K562 (cell line): ENCODE data around the gene CNKSR1. TPM values are rescaled to one million over a fixed set of nuclear protein-coding genes. Genes with fewer than 3 reads are reported as not detected.

ENCODE experiments used
- ATAC-seq: fragments of 200-7000 bp; cut with Tn5 transposase; 3 replicates; pipeline ENCODE4 v1.9.1; 2020; ENCODE audit warnings: moderate library complexity
- BruUV-seq: library from RNA; stranded (reverse); fragments of 400-500 nt; replicated peaks from 2 replicates; lab custom pipeline; 2021; lab: Mats Ljungman, UMichigan
- CTCF ChIA-PET: fragments of 300-600 bp; formaldehyde crosslinking; extraction: SDS; loops from one replicate; lab custom pipeline; 2021; ENCODE audit warnings: low intra/inter-chr PET ratio; lab: Yijun Ruan, JAX
- POLR2A ChIA-PET: fragments of 300-600, 350-650 bp; sonication (Branson Sonifier 250); formaldehyde crosslinking; extraction: SDS; loops from one replicate; lab custom pipeline; 2021; ENCODE audit warnings: antibody characterized with exemption, inconsistent platforms; lab: Yijun Ruan, JAX
- DNase-seq, 4 experiments: peaks; one replicate each; pipeline versions ENCODE4 v3.0.0 to v3.0.0-alpha.2; 2011 to 2018; ENCODE audit warnings: low spot score in 3 of 4, mixed read lengths in 3 of 4; ENCODE audit errors: extremely low read depth in 1 of 4
- FAIRE-seq: peaks from 2 replicates; lab custom pipeline; 2011; peaks lifted over from hg19 to GRCh38; lab: Jason Lieb, UNC
- H2AFZ ChIP-seq: 2 replicates; pipeline ENCODE4 v1.6.0; 2011; ENCODE audit warnings: low read depth, low read length, control low read depth, inconsistent platforms
- H3K27ac ChIP-seq: fragments of 200-600 bp; 3 replicates; pipeline ENCODE4 v1.8.0; 2011; ENCODE audit warnings: low read depth, mild to moderate bottlenecking, control low read depth, inconsistent platforms, low read length, moderate library complexity, mixed read lengths; ENCODE audit errors: extremely low read depth
- H3K27me3 ChIP-seq, 2 experiments: fragments of 300-600 bp in 1 of 2; 2 replicates in 1 of 2; 3 replicates in 1 of 2; pipeline versions ENCODE4 v1.6.0 to v1.8.0; 2011; ENCODE audit warnings: inconsistent platforms in 2 of 2, low read length in 2 of 2, mild to moderate bottlenecking in 1 of 2, mixed read lengths in 1 of 2, moderate library complexity in 1 of 2; ENCODE audit not compliant: control insufficient read depth in 2 of 2, insufficient read depth in 2 of 2
- H3K36me3 ChIP-seq: fragments of 300-600 bp; 3 replicates; pipeline ENCODE4 v1.8.0; 2011; ENCODE audit warnings: mild to moderate bottlenecking, low read length, inconsistent platforms; ENCODE audit not compliant: control insufficient read depth, insufficient read depth
- H3K4me1 ChIP-seq, 2 experiments: fragments of 200-600 bp in 1 of 2; replicated peaks in 1 of 2; 2 replicates in 1 of 2; 3 replicates in 1 of 2; pipeline versions ENCODE4 v1.5.1 to v1.8.0; 2011; ENCODE audit warnings: inconsistent platforms in 2 of 2, low read length in 2 of 2, mild to moderate bottlenecking in 1 of 2, mixed read lengths in 1 of 2, moderate library complexity in 1 of 2; ENCODE audit not compliant: control insufficient read depth in 2 of 2, insufficient read depth in 2 of 2
- H3K4me2 ChIP-seq: 2 replicates; pipeline ENCODE4 v1.6.1; 2011; ENCODE audit warnings: low read length, control low read depth, inconsistent platforms, mixed read lengths; ENCODE audit not compliant: insufficient read depth
- H3K4me3 ChIP-seq: fragments of 200-600 bp; sonication (generic), shearing (Covaris generic); 2 replicates; pipeline ENCODE4 v1.5.1; 2016; ENCODE audit warnings: control low read depth, inconsistent platforms
- H3K79me2 ChIP-seq: fragments of 200-600 bp; 3 replicates; pipeline ENCODE4 v1.8.0; 2011; ENCODE audit warnings: low read length, inconsistent platforms; ENCODE audit not compliant: control insufficient read depth, insufficient read depth
- H3K9ac ChIP-seq, 2 experiments: 2 replicates each; pipeline versions ENCODE4 v1.6.0 to v1.6.1; 2011; ENCODE audit warnings: low read depth in 2 of 2, low read length in 2 of 2, control low read depth in 1 of 2, inconsistent platforms in 1 of 2, mild to moderate bottlenecking in 1 of 2, mixed read lengths in 1 of 2; ENCODE audit not compliant: insufficient read depth in 1 of 2
- H3K9me1 ChIP-seq: one replicate; pipeline ENCODE4 v1.6.0; 2011; ENCODE audit warnings: inconsistent platforms, mild to moderate bottlenecking, low read length, moderate library complexity; ENCODE audit not compliant: control insufficient read depth, insufficient read depth
- H3K9me3 ChIP-seq: replicated peaks from 2 replicates; pipeline ENCODE4 v1.5.1; 2011; ENCODE audit warnings: low read depth, low read length, inconsistent platforms; ENCODE audit not compliant: control insufficient read depth, insufficient read depth
- H4K20me1 ChIP-seq: replicated peaks from 2 replicates; pipeline ENCODE4 v1.6.1; 2011; ENCODE audit warnings: low read length, inconsistent platforms, mixed read lengths; ENCODE audit not compliant: control insufficient read depth, insufficient read depth
- ETV6 ChIP-seq, 3 experiments: fragments of 150-350 bp in 1 of 3; sonication (generic) in 1 of 3; formaldehyde crosslinking in 1 of 3; IDR thresholded peaks; 2 replicates each; pipeline versions ENCODE4 v1.6.1 to v1.8.0; 2014 to 2022; ENCODE audit warnings: borderline replicate concordance in 2 of 3, low read depth in 2 of 3, antibody characterized with exemption in 1 of 3, low read length in 1 of 3, mild to moderate bottlenecking in 1 of 3, missing genetic modification reagents in 1 of 3
- FOXK1 ChIP-seq: sonication (generic); formaldehyde crosslinking; IDR thresholded peaks from 2 replicates; pipeline ENCODE4 v1.8.0; 2022; ENCODE audit warnings: missing genetic modification reagents, mild to moderate bottlenecking, borderline replicate concordance
- ILF3 ChIP-seq: fragments of 450-650 bp; IDR thresholded peaks from 2 replicates; pipeline ENCODE4 v1.6.1; 2018; ENCODE audit warnings: antibody characterized with exemption, mild to moderate bottlenecking, moderate library complexity, borderline replicate concordance
- MYC ChIP-seq, 2 experiments: fragments of 250-450 bp in 1 of 2; sonication (Bioruptor Pico) in 1 of 2; IDR thresholded peaks; 2 replicates each; pipeline versions ENCODE4 v1.5.1 to v1.6.1; 2012 to 2021; ENCODE audit warnings: low read depth in 2 of 2, borderline replicate concordance in 1 of 2, improper control_type of control experiment in 1 of 2, low read length in 1 of 2, mild to moderate bottlenecking in 1 of 2, moderate library complexity in 1 of 2
- NFIC ChIP-seq: fragments of 450-650 bp; IDR thresholded peaks from 2 replicates; pipeline ENCODE4 v1.6.1; 2017; ENCODE audit warnings: mild to moderate bottlenecking, inconsistent platforms
- NR3C1 ChIP-seq: sonication (generic); formaldehyde crosslinking; IDR thresholded peaks from 2 replicates; pipeline ENCODE4 v1.8.1; 2022; ENCODE audit warnings: missing genetic modification reagents
- PHF8 ChIP-seq: fragments of 200-600 bp; sonication (generic); IDR thresholded peaks from 2 replicates; pipeline ENCODE4 v1.6.1; 2012; ENCODE audit warnings: mixed run types, mild to moderate bottlenecking, inconsistent platforms, low read length, moderate library complexity, borderline replicate concordance
- ZNF445 ChIP-seq: fragments of 250-450 bp; sonication (Bioruptor Pico); IDR thresholded peaks from 2 replicates; pipeline ENCODE4 v1.4.0; 2020; ENCODE audit warnings: low read depth, mild to moderate bottlenecking, moderate library complexity
- whole genome bisulfite sequencing: fragments of 100-300 bp; shearing (Covaris generic); methylation state at CpG from one replicate; pipeline ENCODE4 v1.1.6; 2016; ENCODE audit warnings: low coverage, mixed read lengths; ENCODE audit not compliant: insufficient coverage; ENCODE audit errors: missing lambda C conversion rate; 5-methylcytosine and 5-hydroxymethylcytosine counted together
- in situ Hi-C: fragments of 300-500 bp; cut with MboI; formaldehyde crosslinking; loops from 4 replicates; pipeline ENCODE4 v1.15.0; 2018; ENCODE audit warnings: inconsistent platforms, mixed read lengths
- intact Hi-C: fragments of 100-400 bp; cut with micrococcal nuclease; formaldehyde crosslinking; loops from 2 replicates; pipeline ENCODE4 v1.14.2; 2022
- polyA plus RNA-seq, 8 experiments: library from polyadenylated mRNA; depleted of rRNA in 4 of 8; stranded (reverse) in 5 of 8; unstranded in 3 of 8; fragments of >200 nt; fragmentation: Nextera tagmentation in 2 of 8; fragmentation: Illumina TruSeq in 1 of 8; extraction: Ambion mirVana in 2 of 8; extraction: Trizol in 1 of 8; gene quantifications; 2 replicates each; pipeline versions ENCODE4 v1.2.1 to v1.2.3, GENCODE V29; 2011 to 2014; ENCODE audit warnings: inconsistent platforms in 1 of 8, missing spikeins in 1 of 8
- total RNA-seq, 7 experiments: library from RNA; depleted of rRNA in 6 of 7; stranded (reverse); fragments of >200 nt in 6 of 7; fragmentation: Illumina TruSeq in 2 of 7; extraction: Trizol in 2 of 7; gene quantifications; 2 replicates each; pipeline versions ENCODE4 v1.2.1 to v1.2.3, GENCODE V29; 2011 to 2021; ENCODE audit warnings: low replicate concordance in 1 of 7
- TF ChIP-seq, protein P1 (sequence below): sonication (generic); formaldehyde crosslinking; IDR thresholded peaks from 2 replicates; pipeline ENCODE4 v1.8.0; 2022; ENCODE audit warnings: mild to moderate bottlenecking, missing genetic modification reagents
- TF ChIP-seq, protein P2 (sequence below), 2 experiments: fragments of 450-650 bp; IDR thresholded peaks; 2 replicates each; pipeline ENCODE4 v1.6.1; 2018; ENCODE audit warnings: mild to moderate bottlenecking in 2 of 2, low read depth in 1 of 2; ENCODE audit not compliant: partially characterized antibody in 2 of 2

The CNKSR1 gene
- total and polyA plus RNA-seq, 9 of the 15 experiments (the other 6 are each of a cell fraction or from before 2014, with no cell fraction given), result 0.03 to 2.8 (median 1.1) TPM

DNA sequence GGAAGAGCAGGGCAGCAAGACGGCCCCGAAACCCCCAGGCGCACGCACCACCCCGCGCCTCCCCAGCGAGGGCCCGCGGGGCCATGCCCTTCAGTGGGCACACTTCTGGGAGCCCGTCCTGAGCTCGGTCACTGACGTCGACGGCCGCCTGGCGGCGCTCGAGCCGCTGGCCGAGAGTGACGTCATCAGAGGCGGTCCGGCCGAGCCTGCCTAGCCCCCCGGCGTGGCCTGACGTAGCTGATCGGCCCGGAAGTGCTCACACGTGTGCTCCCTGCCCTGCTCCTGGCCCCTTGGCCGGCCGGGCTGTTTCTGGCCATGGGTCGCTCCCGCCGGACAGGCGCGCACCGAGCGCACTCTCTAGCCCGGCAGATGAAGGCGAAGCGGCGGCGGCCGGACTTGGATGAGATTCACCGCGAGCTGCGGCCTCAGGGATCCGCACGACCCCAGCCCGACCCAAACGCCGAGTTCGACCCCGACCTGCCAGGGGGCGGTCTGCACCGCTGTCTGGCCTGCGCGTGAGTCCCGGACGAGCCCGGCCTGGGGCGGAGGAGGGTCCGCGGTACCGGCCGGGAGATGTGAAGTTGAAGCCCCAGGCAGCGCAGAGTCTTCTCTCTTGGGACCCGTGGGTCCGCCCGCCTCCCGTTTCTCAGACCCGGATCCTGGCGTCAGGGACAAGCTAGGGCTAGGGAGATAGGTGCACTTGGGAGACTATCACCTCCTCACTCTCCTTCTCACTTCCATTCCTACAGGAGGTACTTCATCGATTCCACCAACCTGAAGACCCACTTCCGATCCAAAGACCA is 7.4 kb upstream of the CNKSR1 start, which contains the start of gene ZNF593:
ZNF593 (plus strand) TSS at position 240 of the 803 bp plus-strand sequence; CDS start at position 316, 76 bp downstream.
- ChIA-PET POLR2A (interaction anchor here (0.5 to 1.6 kb wide), 21 partner anchors 8 to 379 kb away, joined by 3 to 12 read pairs (median 3); partner anchors contain the start of genes CATSPER4, CEP85, CNKSR1 and FAM110D), CTCF (interaction anchor here (0.7 to 1.9 kb wide), 5 partner anchors 30 to 152 kb away, joined by 3 to 8 read pairs (median 3); no protein-coding TSS in a partner anchor)
- H3K4me3 ChIP-seq, result peak within 1 kb of the TSS; percentile 89
- H3K9me1 ChIP-seq, result peaks cover 4% of the 10 kb centered on the region
- WGBS, result 1% methylated on average over 63 of the region's 76 CpGs
- intact Hi-C loops, result loop anchor here (2.0 to 10.0 kb wide), 3 partner anchors 31 to 215 kb away; partner anchors contain the start of gene CEP85
- in situ Hi-C loops, result no loop called here
- peak within 1 kb of the TSS; percentile 90 for H2AFZ ChIP-seq
- no peaks in the 10 kb centered on the region for H3K27me3 ChIP-seq
- no peaks in the 10 kb centered on the region for H4K20me1 ChIP-seq
- DNase-seq (peak; percentile 97 to 99 (median 99)), ATAC-seq (peak; percentile 96), FAIRE-seq (peak; percentile 99)
- BruUV-seq, result no TSS peak
- H3K27ac ChIP-seq, result peak within 1 kb of the TSS; percentile 85
- peaks cover 21% of the 10 kb centered on the region for H3K79me2 ChIP-seq
- H3K36me3 ChIP-seq, result peaks cover 17% of the 10 kb centered on the region; the same call in 1 of the 3 replicates
- peak within 1 kb of the TSS; percentile 88 to 98 for H3K9ac ChIP-seq
- H3K4me1 ChIP-seq, result peaks cover 22 to 37% of the 10 kb centered on the region in 2 experiments
- no peaks in the 10 kb centered on the region for H3K9me3 ChIP-seq
- peak within 1 kb of the TSS; percentile 96 for H3K4me2 ChIP-seq
- TF ChIP-seq PHF8, result peak; percentile 91
- peak; percentile 55; the same call in 1 of the 2 replicates for TF ChIP-seq NFIC
- TF ChIP-seq ZNF445 (CRISPR knock-in tag), result no peak
- peak; percentile 90; the same call in 1 of the 2 replicates for TF ChIP-seq FOXK1 (CRISPR knock-in tag)
- TF ChIP-seq, protein P1, sequence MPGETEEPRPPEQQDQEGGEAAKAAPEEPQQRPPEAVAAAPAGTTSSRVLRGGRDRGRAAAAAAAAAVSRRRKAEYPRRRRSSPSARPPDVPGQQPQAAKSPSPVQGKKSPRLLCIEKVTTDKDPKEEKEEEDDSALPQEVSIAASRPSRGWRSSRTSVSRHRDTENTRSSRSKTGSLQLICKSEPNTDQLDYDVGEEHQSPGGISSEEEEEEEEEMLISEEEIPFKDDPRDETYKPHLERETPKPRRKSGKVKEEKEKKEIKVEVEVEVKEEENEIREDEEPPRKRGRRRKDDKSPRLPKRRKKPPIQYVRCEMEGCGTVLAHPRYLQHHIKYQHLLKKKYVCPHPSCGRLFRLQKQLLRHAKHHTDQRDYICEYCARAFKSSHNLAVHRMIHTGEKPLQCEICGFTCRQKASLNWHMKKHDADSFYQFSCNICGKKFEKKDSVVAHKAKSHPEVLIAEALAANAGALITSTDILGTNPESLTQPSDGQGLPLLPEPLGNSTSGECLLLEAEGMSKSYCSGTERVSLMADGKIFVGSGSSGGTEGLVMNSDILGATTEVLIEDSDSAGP (CRISPR knock-in tag), result 0 out of 2 replicates have a peak, but pooled peaks have one; percentile 52
- TF ChIP-seq NR3C1, result peak; percentile 81; the same call in 1 of the 2 replicates
- TF ChIP-seq ETV6 (IDR thresholded peaks at IDR 0.05; ENCODE audit: borderline replicate concordance in 1 of 2, low read depth in 2 of 2, low read length in 1 of 2), result no peak
- peak; percentile 78 for TF ChIP-seq ETV6 (CRISPR knock-in tag; IDR thresholded peaks at IDR 0.05; ENCODE audit: borderline replicate concordance)
- peak; percentile 99 for TF ChIP-seq MYC (IDR thresholded peaks at IDR 0.05; ENCODE audit: low read depth, low read length)
- TF ChIP-seq MYC (CRISPR knock-in tag; IDR thresholded peaks at IDR 0.05; ENCODE audit: borderline replicate concordance, low read depth), result peak; percentile 98
- TF ChIP-seq, protein P2, sequence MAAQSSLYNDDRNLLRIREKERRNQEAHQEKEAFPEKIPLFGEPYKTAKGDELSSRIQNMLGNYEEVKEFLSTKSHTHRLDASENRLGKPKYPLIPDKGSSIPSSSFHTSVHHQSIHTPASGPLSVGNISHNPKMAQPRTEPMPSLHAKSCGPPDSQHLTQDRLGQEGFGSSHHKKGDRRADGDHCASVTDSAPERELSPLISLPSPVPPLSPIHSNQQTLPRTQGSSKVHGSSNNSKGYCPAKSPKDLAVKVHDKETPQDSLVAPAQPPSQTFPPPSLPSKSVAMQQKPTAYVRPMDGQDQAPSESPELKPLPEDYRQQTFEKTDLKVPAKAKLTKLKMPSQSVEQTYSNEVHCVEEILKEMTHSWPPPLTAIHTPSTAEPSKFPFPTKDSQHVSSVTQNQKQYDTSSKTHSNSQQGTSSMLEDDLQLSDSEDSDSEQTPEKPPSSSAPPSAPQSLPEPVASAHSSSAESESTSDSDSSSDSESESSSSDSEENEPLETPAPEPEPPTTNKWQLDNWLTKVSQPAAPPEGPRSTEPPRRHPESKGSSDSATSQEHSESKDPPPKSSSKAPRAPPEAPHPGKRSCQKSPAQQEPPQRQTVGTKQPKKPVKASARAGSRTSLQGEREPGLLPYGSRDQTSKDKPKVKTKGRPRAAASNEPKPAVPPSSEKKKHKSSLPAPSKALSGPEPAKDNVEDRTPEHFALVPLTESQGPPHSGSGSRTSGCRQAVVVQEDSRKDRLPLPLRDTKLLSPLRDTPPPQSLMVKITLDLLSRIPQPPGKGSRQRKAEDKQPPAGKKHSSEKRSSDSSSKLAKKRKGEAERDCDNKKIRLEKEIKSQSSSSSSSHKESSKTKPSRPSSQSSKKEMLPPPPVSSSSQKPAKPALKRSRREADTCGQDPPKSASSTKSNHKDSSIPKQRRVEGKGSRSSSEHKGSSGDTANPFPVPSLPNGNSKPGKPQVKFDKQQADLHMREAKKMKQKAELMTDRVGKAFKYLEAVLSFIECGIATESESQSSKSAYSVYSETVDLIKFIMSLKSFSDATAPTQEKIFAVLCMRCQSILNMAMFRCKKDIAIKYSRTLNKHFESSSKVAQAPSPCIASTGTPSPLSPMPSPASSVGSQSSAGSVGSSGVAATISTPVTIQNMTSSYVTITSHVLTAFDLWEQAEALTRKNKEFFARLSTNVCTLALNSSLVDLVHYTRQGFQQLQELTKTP (IDR thresholded peaks at IDR 0.05; ENCODE audit: low read depth in 1 of 2, partially characterized antibody in 2 of 2), result no peak
- no peak for TF ChIP-seq ILF3
